WTC11 (cell line): Measurements from ENCODE around the gene LEF1. TPM values are rescaled to one million over a fixed set of nuclear protein-coding genes. Genes with fewer than 3 reads are reported as not detected.

ENCODE experiments used
- ATAC-seq: fragments of 200-7000 bp; cut with Tn5 transposase; 2 replicates; pipeline ENCODE4 v1.10.0; 2021; ENCODE audit warnings: mild to moderate bottlenecking, moderate library complexity
- CTCF ChIA-PET: fragments of 300-600 bp; sonication (Branson Sonifier 250); formaldehyde crosslinking; loops from one replicate; lab custom pipeline; 2021; ENCODE audit warnings: antibody characterized with exemption; lab: Charles Lee
- POLR2A ChIA-PET: fragments of 350-600 bp; sonication (Branson Sonifier 250); formaldehyde crosslinking; loops from one replicate; lab custom pipeline; 2021; ENCODE audit warnings: antibody characterized with exemption; lab: Charles Lee
- DNase-seq: peaks from one replicate; pipeline ENCODE4 v3.0.0; 2021; ENCODE audit warnings: low spot score
- H3K27ac Mint-ChIP-seq: 2 replicates; pipeline ENCODE4 v1.8.0; 2021; ENCODE audit warnings: mixed read lengths
- H3K27me3 Mint-ChIP-seq: 2 replicates; pipeline ENCODE4 v1.8.0; 2021; ENCODE audit warnings: low read depth, mild to moderate bottlenecking, moderate library complexity, mixed read lengths
- H3K36me3 Mint-ChIP-seq: 2 replicates; pipeline ENCODE4 v1.8.0; 2021; ENCODE audit warnings: mixed read lengths
- H3K4me1 Mint-ChIP-seq: 2 replicates; pipeline ENCODE4 v1.8.0; 2022; ENCODE audit warnings: mixed read lengths
- H3K4me3 Mint-ChIP-seq: 2 replicates; pipeline ENCODE4 v1.8.0; 2021; ENCODE audit warnings: mild to moderate bottlenecking, moderate library complexity, mixed read lengths
- H3K9me3 Mint-ChIP-seq: 2 replicates; pipeline ENCODE4 v1.8.0; 2021; ENCODE audit warnings: mixed read lengths
- ATF1 ChIP-seq: sonication (generic); formaldehyde crosslinking; IDR thresholded peaks from 2 replicates; pipeline ENCODE4 v1.8.1; 2023; ENCODE audit warnings: mild to moderate bottlenecking, moderate library complexity, missing genetic modification reagents
- ETV6 ChIP-seq: sonication (generic); formaldehyde crosslinking; IDR thresholded peaks from 2 replicates; pipeline ENCODE4 v1.8.1; 2022; ENCODE audit warnings: mild to moderate bottlenecking, missing genetic modification reagents
- HMGA2 ChIP-seq: fragments of 250-450 bp; sonication (Bioruptor Pico); IDR thresholded peaks from 2 replicates; pipeline ENCODE4 v1.4.0; 2021; ENCODE audit warnings: mild to moderate bottlenecking, moderate library complexity
- RELA ChIP-seq: sonication (generic); formaldehyde crosslinking; IDR thresholded peaks from 2 replicates; pipeline ENCODE4 v1.8.1; 2022; ENCODE audit warnings: missing genetic modification reagents, mild to moderate bottlenecking, borderline replicate concordance
- total RNA-seq: library from RNA; stranded (reverse); gene quantifications from 3 replicates; pipeline ENCODE4 v1.2.3, GENCODE V29; 2021
- TF ChIP-seq, protein P1 (sequence below): fragments of 200-600 bp; IDR thresholded peaks from 2 replicates; pipeline ENCODE4 v1.8.0; 2022; ENCODE audit warnings: antibody characterized with exemption
- TF ChIP-seq, protein P2 (sequence below): sonication (generic); formaldehyde crosslinking; IDR thresholded peaks from 2 replicates; pipeline ENCODE4 v1.8.0; 2022; ENCODE audit warnings: mild to moderate bottlenecking, missing genetic modification reagents
- TF ChIP-seq, protein P3 (sequence below): sonication (generic); formaldehyde crosslinking; conservative IDR thresholded peaks from 2 replicates; pipeline ENCODE4 v1.8.1; 2023; ENCODE audit warnings: mild to moderate bottlenecking, low read depth, missing genetic modification reagents, moderate library complexity
- TF ChIP-seq, protein P4 (sequence below): sonication (generic); formaldehyde crosslinking; IDR thresholded peaks from 2 replicates; pipeline ENCODE4 v1.8.1; 2022; ENCODE audit warnings: low read depth, missing genetic modification reagents, borderline replicate concordance
- TF ChIP-seq, protein P5 (sequence below): sonication (generic); formaldehyde crosslinking; IDR thresholded peaks from 2 replicates; pipeline ENCODE4 v1.8.0; 2023; ENCODE audit warnings: missing genetic modification reagents
- TF ChIP-seq, protein P6 (sequence below): fragments of 250-450 bp; sonication (Bioruptor Pico); IDR thresholded peaks from 2 replicates; pipeline ENCODE4 v1.9.0; 2021; ENCODE audit warnings: mild to moderate bottlenecking
- TF ChIP-seq, protein P7 (sequence below): sonication (generic); formaldehyde crosslinking; IDR thresholded peaks from 2 replicates; pipeline ENCODE4 v1.8.0; 2023; ENCODE audit warnings: missing genetic modification reagents, mild to moderate bottlenecking, borderline replicate concordance

LEF1 gene
- total RNA-seq, 1 experiment from 2014 or later: 1.3 TPM

DNA sequence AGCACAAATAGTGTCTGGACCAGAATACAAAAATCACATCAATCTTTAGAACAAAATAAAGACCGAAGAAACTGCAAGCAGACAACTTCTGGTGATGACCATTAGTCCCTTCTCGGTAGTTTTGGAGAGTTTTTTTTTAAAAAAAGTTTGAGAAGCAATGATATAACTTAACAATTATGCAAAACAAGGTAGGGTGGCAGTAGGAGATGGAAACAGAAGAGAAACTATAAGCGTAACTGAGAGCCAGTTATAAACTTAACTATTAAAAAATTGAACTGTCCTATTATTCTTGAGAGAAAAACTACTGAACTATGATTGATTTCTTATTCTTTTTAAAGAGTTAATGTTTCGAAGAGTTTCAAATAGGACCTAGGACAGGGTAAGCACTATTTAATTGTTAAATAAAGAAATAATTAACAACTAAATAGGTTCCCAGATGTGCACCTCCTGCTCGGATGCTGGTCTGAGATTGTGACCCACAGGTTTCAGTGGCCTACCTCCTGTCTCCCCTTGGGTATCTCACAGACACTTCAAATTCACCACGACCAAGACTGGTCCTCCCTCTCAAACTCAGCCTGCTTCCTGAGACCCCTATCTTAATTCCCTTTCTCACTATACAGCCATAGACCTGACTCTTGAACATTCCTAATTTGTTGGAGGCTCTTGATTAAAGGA is 81.3 kb downstream of the LEF1 start:
- TF ChIP-seq, protein P1, sequence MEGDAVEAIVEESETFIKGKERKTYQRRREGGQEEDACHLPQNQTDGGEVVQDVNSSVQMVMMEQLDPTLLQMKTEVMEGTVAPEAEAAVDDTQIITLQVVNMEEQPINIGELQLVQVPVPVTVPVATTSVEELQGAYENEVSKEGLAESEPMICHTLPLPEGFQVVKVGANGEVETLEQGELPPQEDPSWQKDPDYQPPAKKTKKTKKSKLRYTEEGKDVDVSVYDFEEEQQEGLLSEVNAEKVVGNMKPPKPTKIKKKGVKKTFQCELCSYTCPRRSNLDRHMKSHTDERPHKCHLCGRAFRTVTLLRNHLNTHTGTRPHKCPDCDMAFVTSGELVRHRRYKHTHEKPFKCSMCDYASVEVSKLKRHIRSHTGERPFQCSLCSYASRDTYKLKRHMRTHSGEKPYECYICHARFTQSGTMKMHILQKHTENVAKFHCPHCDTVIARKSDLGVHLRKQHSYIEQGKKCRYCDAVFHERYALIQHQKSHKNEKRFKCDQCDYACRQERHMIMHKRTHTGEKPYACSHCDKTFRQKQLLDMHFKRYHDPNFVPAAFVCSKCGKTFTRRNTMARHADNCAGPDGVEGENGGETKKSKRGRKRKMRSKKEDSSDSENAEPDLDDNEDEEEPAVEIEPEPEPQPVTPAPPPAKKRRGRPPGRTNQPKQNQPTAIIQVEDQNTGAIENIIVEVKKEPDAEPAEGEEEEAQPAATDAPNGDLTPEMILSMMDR: no peak
- TF ChIP-seq RELA (CRISPR knock-in tag) (no peak), ATF1 (CRISPR knock-in tag) (no peak), ETV6 (no peak)
- TF ChIP-seq, protein P2, sequence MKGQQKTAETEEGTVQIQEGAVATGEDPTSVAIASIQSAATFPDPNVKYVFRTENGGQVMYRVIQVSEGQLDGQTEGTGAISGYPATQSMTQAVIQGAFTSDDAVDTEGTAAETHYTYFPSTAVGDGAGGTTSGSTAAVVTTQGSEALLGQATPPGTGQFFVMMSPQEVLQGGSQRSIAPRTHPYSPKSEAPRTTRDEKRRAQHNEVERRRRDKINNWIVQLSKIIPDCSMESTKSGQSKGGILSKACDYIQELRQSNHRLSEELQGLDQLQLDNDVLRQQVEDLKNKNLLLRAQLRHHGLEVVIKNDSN (CRISPR knock-in tag): no peak
- TF ChIP-seq, protein P3, sequence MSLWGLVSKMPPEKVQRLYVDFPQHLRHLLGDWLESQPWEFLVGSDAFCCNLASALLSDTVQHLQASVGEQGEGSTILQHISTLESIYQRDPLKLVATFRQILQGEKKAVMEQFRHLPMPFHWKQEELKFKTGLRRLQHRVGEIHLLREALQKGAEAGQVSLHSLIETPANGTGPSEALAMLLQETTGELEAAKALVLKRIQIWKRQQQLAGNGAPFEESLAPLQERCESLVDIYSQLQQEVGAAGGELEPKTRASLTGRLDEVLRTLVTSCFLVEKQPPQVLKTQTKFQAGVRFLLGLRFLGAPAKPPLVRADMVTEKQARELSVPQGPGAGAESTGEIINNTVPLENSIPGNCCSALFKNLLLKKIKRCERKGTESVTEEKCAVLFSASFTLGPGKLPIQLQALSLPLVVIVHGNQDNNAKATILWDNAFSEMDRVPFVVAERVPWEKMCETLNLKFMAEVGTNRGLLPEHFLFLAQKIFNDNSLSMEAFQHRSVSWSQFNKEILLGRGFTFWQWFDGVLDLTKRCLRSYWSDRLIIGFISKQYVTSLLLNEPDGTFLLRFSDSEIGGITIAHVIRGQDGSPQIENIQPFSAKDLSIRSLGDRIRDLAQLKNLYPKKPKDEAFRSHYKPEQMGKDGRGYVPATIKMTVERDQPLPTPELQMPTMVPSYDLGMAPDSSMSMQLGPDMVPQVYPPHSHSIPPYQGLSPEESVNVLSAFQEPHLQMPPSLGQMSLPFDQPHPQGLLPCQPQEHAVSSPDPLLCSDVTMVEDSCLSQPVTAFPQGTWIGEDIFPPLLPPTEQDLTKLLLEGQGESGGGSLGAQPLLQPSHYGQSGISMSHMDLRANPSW (CRISPR knock-in tag): no peak
- TF ChIP-seq, protein P4, sequence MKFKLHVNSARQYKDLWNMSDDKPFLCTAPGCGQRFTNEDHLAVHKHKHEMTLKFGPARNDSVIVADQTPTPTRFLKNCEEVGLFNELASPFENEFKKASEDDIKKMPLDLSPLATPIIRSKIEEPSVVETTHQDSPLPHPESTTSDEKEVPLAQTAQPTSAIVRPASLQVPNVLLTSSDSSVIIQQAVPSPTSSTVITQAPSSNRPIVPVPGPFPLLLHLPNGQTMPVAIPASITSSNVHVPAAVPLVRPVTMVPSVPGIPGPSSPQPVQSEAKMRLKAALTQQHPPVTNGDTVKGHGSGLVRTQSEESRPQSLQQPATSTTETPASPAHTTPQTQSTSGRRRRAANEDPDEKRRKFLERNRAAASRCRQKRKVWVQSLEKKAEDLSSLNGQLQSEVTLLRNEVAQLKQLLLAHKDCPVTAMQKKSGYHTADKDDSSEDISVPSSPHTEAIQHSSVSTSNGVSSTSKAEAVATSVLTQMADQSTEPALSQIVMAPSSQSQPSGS (CRISPR knock-in tag): no peak
- TF ChIP-seq, all 79 proteins: peak for 0
- ChIA-PET POLR2A (no interaction called here), CTCF (no interaction called here)
- Mint-ChIP-seq H3K9me3 (no peaks in the 10 kb centered on the region), H3K36me3 (no peaks in the 10 kb centered on the region), H3K27me3 (no peaks in the 10 kb centered on the region), H3K4me3 (no peak overlapping the region), H3K4me1 (peaks cover 5% of the 10 kb centered on the region), H3K27ac (no peak overlapping the region)
- ATAC-seq: no peak
- no peak for DNase-seq

DNA sequence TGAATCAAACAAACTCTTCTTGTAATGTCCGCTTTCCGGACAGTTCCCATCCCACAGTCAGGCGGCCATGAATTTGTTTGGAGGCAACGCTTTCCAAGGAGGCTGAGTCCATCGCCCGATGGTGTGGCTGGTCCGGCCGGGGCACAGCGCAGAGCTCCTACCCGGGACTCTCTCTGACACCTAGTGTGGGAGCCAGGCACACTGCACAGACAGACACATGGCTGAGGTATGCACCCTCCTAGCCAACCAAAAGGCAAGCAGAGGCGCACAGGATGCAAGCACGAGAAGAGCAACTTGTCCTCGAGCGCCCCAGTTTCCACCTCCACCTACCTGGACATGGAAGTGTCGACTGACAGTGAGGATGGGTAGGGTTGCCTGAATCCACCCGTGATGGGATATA is 87.5 kb downstream of the LEF1 start:
- Mint-ChIP-seq H3K4me1 (no peaks in the 10 kb centered on the region), H3K9me3 (no peaks in the 10 kb centered on the region), H3K36me3 (no peaks in the 10 kb centered on the region; the same call in 1 of the 2 replicates), H3K4me3 (no peak overlapping the region), H3K27me3 (no peaks in the 10 kb centered on the region), H3K27ac (no peak overlapping the region)
- POLR2A ChIA-PET: no interaction called here
- CTCF ChIA-PET: no interaction called here
- ATAC-seq: no peak
- no peak for DNase-seq
- TF ChIP-seq, protein P5, sequence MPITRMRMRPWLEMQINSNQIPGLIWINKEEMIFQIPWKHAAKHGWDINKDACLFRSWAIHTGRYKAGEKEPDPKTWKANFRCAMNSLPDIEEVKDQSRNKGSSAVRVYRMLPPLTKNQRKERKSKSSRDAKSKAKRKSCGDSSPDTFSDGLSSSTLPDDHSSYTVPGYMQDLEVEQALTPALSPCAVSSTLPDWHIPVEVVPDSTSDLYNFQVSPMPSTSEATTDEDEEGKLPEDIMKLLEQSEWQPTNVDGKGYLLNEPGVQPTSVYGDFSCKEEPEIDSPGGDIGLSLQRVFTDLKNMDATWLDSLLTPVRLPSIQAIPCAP: no peak
- TF ChIP-seq, protein P6, sequence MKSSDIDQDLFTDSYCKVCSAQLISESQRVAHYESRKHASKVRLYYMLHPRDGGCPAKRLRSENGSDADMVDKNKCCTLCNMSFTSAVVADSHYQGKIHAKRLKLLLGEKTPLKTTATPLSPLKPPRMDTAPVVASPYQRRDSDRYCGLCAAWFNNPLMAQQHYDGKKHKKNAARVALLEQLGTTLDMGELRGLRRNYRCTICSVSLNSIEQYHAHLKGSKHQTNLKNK (CRISPR knock-in tag): no peak
- TF ChIP-seq, protein P7, sequence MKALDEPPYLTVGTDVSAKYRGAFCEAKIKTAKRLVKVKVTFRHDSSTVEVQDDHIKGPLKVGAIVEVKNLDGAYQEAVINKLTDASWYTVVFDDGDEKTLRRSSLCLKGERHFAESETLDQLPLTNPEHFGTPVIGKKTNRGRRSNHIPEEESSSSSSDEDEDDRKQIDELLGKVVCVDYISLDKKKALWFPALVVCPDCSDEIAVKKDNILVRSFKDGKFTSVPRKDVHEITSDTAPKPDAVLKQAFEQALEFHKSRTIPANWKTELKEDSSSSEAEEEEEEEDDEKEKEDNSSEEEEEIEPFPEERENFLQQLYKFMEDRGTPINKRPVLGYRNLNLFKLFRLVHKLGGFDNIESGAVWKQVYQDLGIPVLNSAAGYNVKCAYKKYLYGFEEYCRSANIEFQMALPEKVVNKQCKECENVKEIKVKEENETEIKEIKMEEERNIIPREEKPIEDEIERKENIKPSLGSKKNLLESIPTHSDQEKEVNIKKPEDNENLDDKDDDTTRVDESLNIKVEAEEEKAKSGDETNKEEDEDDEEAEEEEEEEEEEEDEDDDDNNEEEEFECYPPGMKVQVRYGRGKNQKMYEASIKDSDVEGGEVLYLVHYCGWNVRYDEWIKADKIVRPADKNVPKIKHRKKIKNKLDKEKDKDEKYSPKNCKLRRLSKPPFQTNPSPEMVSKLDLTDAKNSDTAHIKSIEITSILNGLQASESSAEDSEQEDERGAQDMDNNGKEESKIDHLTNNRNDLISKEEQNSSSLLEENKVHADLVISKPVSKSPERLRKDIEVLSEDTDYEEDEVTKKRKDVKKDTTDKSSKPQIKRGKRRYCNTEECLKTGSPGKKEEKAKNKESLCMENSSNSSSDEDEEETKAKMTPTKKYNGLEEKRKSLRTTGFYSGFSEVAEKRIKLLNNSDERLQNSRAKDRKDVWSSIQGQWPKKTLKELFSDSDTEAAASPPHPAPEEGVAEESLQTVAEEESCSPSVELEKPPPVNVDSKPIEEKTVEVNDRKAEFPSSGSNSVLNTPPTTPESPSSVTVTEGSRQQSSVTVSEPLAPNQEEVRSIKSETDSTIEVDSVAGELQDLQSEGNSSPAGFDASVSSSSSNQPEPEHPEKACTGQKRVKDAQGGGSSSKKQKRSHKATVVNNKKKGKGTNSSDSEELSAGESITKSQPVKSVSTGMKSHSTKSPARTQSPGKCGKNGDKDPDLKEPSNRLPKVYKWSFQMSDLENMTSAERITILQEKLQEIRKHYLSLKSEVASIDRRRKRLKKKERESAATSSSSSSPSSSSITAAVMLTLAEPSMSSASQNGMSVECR: no peak
- no peak for TF ChIP-seq HMGA2 (CRISPR knock-in tag)
